ENCODE measurements around the gene BZW2.

DNA sequence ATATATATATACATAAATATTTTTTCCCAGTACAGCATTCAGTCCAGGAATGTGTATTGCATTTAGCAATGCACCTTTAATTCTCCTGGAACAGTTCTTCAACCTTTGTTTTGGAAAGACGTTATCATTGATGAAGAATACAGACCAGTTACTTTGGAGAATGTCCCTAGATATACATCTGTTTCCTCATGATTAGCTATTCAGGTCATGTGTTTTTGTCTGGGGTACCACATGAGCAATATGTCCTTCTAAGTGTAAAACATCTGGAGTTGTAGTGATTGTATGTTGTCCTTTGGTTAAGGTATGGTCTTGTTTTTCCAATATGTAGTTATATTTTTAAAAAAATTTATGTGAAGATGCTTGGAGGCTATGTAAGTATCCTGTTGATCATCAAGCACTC is 10.2 kb downstream of the BZW2 start:
- TF ChIP-seq, protein P1, sequence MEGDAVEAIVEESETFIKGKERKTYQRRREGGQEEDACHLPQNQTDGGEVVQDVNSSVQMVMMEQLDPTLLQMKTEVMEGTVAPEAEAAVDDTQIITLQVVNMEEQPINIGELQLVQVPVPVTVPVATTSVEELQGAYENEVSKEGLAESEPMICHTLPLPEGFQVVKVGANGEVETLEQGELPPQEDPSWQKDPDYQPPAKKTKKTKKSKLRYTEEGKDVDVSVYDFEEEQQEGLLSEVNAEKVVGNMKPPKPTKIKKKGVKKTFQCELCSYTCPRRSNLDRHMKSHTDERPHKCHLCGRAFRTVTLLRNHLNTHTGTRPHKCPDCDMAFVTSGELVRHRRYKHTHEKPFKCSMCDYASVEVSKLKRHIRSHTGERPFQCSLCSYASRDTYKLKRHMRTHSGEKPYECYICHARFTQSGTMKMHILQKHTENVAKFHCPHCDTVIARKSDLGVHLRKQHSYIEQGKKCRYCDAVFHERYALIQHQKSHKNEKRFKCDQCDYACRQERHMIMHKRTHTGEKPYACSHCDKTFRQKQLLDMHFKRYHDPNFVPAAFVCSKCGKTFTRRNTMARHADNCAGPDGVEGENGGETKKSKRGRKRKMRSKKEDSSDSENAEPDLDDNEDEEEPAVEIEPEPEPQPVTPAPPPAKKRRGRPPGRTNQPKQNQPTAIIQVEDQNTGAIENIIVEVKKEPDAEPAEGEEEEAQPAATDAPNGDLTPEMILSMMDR (IDR thresholded peaks at IDR 0.05), result no peak
- TF ChIP-seq POLR2A (IDR thresholded peaks at IDR 0.05), result no peak
